ENCODE results near the gene MVK.

DNA sequence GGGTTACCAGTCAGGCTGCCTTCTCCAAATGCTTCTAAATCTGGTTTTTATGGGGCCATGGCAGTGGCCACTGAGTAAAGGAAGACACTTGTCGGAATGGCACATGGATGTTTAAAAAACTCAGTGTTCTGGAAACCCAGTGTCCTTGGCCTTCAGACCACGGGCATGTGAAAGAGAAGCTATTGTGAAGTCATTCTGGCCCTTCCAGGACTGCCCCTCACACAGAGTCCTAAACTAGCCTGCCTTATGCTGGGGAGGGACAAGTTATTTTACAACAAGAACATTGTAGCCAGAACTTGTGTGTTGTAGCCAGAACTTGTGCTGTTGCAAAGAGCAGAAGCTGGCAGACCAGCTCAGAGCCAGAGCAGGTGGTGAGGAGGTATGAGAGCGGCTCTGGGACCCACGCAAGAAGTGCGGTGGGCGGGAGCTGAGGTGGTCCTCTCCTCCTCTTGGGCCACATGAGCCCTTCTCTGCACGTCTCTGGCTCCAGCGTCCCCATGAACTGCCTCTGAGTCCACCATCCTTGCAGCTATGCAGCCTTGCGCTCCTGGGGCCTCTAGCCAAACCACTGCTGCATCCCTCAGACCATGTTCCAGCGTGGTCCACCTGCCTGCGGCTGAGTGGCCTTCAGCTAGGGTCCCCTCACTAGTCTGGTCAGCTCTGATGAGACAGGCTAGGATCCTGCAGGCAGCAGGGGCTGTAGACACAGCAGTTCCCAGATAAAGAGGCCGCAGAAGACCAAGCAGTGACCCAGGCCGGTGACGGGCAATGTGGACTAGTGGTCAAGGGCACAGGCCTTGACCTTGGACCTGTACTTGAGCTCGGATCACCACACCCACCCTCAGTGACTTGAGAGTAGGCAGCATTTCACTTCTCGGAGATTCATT, 32.8 kb upstream of the MVK start:
- TF ChIP-seq SUZ12 (IDR thresholded peaks at IDR 0.05), result no peak
- TF ChIP-seq, protein P1, sequence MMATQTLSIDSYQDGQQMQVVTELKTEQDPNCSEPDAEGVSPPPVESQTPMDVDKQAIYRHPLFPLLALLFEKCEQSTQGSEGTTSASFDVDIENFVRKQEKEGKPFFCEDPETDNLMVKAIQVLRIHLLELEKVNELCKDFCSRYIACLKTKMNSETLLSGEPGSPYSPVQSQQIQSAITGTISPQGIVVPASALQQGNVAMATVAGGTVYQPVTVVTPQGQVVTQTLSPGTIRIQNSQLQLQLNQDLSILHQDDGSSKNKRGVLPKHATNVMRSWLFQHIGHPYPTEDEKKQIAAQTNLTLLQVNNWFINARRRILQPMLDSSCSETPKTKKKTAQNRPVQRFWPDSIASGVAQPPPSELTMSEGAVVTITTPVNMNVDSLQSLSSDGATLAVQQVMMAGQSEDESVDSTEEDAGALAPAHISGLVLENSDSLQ (IDR thresholded peaks at IDR 0.05), result no peak
- TF ChIP-seq ARNT (IDR thresholded peaks at IDR 0.05), result no peak
- no peak for TF ChIP-seq SP1 (IDR thresholded peaks at IDR 0.05)
- TF ChIP-seq HDGF (IDR thresholded peaks at IDR 0.05; ENCODE audit: borderline replicate concordance), result no peak
- no peak for TF ChIP-seq L3MBTL2 (conservative IDR thresholded peaks at IDR 0.05)
- TF ChIP-seq CTBP1 (IDR thresholded peaks at IDR 0.05; ENCODE audit: borderline replicate concordance), result no peak
- TF ChIP-seq LEF1 (IDR thresholded peaks at IDR 0.05; ENCODE audit: borderline replicate concordance), result no peak
- TF ChIP-seq NFRKB (IDR thresholded peaks at IDR 0.05), result no peak
- no peak for TF ChIP-seq FOXA1 (IDR thresholded peaks at IDR 0.05)
- TF ChIP-seq FOXM1 (IDR thresholded peaks at IDR 0.05; ENCODE audit: borderline replicate concordance), result no peak

All from HEK293T (cell line).